Inflammatory macrophage treated with lipopolysaccharide for 1 hour (primary cell): ENCODE measurements around the gene LTBP3.

ENCODE experiments used
- DNase-seq, 2 donors: peaks; one replicate each; pipeline ENCODE4 v3.0.0-alpha.2; 2020 to 2022

Gene LTBP3

DNA sequence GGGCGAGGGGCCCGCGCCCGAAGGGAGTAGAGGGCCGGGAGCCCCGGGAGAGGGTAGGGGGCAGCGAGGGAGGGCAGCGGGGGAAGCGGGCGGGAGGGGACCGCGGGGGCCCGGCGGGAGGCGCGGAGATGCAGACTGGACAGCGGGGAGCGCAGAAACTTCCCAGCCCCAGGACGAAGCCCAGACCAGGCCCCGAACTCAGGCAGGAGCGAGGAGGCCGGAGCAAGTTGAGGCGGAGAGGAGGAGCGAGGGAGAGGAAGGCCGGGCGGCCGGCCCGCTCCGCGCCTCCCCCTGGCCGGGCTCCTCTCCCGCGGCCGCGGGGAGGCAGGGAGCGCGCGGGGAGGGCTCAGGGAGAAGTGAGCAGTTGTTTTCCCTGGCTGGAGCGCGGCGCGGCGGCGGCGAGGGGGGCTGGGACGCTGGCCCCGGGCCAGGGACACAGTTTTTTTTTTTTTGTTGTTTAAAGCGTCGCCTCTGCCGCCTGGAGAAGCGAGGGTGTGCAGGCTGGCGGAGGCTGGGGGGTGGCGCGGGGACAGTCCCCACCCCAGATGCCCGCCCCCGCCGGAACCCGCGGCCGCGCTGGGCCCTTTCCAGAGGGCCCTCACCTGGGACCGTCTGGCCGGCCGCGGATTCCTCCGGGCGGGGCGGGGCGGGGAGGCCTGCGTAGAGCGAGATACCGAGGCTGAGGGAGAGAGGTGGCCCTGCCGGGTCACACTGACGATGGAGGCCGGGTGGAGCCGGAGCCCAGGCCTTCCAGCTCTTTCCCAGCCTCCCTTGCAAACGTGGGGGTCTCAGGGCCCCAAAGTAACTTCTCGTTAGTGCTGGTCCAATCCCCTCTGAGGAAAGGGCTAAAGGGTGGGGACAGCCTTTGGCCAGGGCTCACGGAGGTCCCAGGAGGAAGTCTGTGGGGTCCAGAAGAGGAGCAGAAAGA, at the start of gene LTBP3:
TSS of gene LTBP3 (minus strand) at position 358 of the 928 bp plus-strand sequence. CDS start 400 bp downstream, outside the sequence.
- DNase-seq = peak in 1 of 2 donors; percentile 40

DNA sequence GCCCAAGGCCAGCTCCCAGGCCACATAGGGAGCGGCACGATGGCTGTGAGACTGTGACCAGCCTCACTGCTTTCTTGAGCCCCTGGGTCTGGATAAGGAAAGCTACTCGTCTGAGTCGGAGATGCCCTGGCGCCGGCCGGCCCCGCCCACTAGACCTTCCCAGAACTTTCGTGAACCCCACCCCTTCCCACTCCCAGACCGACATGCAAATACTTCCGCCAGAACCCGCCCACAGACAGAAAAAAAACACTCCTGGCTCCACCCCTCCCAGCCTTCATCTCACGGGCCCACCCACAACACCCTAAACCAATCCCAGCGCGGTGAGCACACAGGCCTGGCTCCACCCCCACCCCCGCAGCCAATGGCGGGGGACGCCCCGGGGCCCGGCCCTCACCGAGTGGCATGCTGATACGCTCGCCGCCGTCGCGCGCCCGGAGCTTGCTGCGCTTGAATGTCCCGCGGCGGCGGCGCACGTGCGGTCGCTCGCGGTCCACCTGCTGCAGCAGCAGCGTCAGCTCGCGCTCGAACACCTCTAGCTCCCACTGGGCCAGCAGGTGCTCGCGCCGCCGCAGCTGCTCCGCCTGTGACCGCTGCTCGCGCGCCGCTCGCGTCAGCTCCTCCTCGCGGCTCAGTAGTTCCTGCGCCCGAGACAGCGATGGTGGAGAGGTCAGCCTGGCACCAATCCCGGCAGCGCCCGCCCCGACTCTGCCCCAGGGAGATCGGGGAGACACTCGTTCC, 48.9 kb upstream of the LTBP3 start:
- peak; percentile 80 for DNase-seq

DNA sequence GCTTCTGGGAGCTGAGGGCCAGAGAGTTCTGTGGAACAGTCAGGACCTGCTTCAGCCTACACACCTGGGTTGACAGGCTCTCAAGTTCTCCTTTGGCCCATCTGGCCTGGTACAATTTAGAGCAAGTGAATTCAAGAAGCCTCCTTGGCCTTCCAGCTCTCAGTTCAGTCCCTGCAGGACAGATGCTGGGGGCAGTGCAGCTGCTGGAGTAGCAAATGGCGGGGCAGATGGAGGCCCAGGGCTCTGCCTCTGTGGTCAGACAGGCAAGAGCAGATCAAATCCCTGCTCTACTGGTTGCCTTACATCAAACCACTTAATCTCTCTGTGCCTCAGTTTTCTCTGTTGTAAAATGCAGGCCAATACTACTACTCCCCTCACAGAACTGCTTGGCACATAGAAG, 46.1 kb upstream of the LTBP3 start:
- DNase-seq = no peak

DNA sequence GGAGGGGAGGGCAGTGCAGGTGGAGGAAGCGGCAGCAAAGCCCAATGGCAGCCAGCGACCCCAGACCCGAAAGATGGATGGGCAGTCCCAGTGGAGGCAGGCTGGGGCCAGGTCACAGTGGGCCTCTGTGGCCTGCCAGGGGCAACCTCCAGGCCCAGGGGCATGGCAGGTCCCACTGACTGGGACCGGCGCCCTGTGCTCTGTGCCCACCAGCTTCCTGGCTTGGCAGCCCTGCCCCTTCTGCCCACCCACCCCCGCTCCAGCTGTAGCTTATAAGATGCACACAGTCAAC, 41.7 kb upstream of the LTBP3 start:
- DNase-seq = no peak

DNA sequence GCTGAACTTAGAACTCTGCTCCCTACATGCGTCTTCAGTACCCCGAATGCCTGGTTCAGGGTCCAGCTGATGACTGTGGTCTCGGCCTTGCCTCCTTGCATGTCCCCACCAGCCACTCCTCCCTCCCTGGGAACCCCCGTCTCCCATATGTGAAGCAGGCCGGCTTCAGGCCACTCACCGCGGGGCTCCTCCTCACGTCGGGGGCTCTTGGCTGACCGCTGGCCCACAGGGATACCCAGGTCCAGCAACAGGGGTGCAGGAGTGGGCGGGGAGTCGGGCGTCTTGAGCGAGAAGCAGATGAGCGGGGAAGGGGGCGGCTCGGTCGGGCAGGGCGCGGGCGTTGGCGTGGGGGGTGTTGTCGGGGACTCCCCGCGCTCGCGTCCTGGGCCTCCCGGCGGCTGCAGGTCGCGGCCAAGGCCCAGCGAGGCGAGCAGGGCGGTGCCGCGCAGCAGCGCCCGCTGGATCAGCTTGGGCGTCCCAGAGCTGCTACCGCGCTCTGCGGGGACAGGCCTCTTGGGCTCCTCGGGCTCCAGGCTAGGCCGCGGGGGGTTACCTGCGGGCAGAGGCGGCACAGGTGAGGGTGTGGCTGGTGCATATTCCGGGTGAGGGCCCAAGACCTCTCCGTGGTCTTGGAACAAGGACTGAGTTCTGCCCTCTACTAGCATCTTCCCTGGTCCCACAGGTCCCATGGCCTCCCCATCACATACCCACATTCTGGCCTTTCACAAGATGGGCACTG, 41.2 kb upstream of the LTBP3 start:
- DNase-seq = no peak

DNA sequence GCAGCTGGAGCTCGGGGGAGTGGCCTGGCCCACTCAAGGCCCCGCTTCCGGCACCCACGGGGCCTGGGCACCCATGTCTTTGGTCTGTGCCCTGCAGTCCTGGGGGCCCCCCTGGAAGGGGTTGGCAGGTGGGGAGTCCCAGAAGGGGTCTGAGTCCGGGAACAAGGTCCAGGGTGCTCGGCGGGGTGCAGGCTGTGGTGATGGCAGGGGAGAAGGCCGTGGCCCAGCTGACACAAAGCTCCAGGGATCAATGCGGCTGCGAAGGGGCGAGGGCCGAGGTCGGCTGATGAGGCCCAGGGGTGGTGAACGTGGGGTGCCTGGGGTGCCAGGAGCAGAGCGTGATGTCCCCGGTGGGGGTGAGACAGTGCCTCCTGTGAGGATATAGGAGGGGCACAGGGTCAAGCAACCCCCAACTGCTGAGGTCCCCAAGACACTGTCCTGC, 40.1 kb upstream of the LTBP3 start:
- DNase-seq = no peak

DNA sequence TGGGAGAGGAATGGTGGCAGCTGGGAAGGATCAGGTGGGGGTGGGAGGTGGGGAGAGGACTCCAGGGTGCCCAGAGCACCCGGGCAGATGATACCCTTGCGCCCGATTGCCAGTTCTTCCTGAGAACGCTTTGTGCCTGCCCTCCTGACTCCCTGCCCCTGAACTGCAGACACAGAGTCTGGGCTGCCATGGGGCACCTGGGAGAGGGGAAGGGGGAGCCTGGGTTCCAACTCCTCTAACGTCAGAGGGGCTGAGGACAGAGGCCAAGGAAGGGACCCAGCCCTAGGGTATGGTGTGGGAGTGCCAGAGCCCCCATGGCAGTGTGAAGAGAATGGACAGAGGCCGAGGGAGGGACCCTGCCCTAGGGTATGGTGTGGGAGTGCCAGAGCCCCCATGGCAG, 38.4 kb upstream of the LTBP3 start:
- no peak for DNase-seq

DNA sequence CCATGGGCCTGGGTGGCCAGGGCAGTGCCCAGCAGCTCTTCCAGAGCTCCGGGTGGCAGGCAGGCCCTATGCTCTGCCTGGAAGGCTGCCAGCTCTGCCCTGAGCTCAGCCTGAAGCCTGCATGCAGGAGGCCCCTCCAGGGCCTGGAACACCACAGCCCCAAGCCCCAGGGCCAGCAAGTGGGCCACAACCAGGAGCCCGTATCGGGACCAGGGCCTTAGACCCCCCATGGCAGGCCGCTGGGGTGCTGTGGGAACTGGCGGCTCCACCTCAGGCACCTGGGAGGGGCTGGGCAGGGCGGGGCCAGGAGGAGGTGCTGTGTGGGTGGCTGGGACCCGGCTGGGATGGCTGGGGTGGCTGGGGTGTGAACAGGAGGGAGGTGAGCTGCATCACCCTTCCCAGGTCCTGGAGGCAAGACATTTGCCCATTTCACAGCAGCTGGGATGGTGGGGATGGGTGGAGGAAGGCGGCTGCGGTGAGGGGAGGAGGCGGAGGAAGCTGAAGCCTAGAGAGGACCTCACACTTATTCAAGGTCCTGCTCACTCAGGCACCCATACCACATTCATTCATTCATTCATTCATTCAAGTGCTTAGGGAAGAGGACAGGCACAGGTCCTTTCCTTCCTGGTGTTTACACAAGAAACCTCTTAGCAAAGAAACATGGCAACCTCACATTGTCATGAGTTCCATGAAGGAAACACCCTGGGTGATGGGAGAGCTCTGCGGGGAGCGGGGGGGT, 37.6 kb upstream of the LTBP3 start, which contains the start of gene KCNK7:
TSS of gene KCNK7 (minus strand) at position 258 of the 739 bp plus-strand sequence. CDS start at position 230, 28 bp downstream.
- DNase-seq = no peak

DNA sequence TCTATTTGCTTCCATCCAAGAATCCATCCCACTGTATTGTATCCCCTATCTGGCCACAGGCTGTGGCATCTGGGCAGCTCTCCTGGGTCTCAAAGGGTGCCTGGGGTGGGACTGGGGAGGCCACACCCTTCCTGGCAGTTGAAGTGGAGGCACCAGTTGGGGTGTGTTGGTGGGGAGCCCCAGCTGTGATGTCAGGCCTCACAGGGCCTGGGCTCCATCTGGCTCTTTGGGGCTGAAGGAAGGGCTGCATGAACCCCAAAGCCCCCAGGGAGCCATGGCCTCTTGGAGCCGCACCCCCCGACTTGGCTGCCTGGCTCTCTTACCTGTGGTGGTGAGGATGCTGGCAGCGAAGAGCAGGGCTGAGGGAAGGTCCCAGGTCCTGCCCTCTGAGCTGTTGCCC, 37.0 kb upstream of the LTBP3 start:
- DNase-seq = no peak

DNA sequence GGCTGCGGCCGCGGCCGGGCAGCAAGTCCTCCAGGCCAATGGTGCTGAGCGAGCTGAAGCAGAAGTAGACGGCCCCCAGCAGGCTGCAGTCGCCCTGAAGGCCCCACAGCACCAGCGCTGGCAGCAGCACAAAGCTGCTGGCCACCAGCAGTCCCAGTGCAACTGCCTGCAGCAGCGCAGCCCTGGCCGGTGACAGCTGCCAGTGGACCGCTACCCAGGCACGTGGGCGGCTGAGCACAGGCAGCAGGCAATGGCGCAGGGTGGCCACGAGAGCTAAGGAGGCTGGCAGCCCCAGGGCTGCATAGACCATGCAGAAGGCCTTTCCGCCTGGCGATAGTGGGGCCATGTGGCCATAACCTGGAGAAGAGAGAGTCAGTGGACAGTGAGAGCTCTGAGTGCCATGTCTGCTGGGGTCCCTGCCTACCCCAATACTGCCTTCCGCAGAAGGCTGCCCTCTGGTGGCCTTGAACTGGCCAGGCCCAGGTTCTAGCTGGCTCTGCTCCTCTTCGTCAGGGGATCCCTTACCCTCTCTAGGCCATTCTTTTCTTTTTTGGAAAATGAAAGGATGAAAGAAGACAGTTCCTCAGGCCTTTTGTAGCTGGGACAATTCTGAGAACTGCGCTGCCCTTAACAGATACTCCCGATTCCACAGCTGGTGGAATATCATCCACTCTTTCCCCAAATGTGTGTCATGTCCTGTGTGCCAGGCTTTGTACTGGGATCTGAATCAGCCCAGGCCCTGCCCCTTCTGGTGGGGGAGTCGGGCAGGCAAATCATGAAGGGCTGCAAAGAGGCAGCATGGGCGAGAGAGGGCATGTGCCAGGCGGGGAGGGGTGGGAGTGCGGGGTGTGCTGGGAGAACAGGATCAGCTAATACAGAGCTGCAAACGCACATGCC, 35.6 kb upstream of the LTBP3 start:
- peak in 1 of 2 donors; percentile 44 for DNase-seq

DNA sequence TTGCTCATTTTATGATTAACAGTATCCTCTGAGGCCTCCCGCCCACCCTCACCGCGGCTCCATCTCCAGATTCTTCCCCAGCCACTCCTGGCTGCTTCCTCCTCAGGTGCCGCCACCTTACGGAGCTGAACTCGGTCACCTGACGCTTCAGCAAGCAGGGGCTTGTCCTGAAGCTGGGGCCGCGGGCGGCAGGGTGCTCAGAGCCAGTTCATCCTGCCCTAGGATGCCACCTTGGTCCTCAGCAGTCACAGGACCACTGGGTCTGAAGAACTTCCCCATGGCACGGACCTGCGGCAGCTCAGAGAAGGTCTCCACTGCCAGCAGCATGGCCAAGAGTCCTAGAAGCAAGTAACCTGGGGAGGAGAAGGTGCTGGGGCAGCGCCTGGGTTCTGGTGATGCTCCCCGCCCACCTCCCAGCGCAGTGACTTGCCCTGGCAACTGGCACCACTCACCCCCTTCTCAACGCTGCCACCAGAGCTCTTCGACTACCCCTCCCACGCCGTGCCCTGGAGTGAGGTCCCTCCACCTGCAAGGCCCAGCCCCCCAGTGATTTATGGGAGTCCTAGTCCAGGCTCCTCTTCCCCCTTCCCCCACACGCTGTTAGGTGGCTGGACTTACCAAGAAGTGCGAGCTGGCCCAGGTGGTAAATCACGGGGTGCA, 34.8 kb upstream of the LTBP3 start:
- no peak for DNase-seq

DNA sequence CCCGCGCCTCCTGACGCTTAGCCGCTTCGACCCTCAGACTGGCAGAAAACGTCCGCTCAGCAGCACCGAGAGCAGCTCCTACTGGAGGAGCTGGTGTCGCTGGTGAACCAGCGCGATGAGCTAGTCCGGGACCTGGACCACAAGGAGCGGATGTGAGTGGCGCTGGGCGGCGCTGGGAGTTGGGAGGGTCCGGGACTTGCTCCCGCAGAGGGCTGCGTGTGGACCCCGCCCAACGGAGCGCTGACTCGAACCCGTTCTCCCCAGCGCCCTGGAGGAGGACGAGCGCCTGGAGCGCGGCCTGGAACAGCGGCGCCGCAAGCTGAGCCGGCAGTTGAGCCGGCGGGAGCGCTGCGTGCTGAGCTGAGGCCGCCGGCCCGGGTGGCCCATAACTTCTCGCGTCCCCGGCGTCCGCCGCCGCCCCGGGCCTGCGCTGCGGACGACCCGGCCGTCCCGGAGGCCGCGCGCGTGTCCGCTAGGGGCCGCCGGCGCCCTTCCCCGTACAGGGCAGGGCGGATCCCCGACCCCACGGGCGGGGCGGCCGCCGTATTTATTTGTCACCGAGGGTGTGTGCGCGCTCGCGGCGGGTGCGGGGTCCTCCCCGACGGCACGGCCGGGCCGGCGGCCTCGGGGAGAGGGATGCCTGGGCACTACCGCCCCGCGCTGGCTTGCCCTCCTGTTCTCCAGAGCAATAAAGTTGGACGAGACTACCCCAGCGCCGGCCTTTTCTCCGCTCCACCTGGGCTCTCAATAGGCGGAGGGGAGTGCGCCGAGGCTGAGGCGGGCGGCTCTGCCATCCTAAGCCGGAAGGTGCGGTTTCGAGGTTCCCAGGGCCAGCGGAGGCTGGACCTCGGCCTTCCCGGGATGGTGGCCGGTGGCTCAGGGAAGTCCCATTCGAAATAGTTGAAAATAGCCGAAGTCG, 34.0 kb upstream of the LTBP3 start:
- DNase-seq = no peak

DNA sequence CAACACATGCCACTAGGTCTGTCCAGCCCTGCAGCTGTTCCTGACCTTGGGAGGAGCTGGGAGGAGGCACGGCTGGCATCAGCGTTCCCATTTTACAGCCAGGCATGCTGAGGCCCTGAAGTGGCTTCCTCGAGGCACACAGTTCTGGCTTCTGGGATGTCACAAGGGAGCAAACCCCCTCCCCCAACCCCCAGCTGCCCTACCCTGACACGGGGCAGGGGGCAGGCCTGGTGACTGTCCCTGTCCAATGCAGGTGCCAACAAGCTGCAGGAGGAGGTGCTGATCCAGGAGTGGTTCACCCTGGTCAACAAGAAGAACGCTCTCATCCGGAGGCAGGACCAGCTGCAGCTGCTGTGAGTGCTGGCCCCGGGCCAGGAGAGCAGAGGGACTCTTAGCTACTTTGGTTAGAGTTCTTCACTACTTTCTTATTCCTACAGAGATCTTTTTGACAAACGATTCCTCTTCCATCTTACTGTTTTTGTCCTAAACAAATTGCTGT, 32.1 kb upstream of the LTBP3 start:
- no peak for DNase-seq

DNA sequence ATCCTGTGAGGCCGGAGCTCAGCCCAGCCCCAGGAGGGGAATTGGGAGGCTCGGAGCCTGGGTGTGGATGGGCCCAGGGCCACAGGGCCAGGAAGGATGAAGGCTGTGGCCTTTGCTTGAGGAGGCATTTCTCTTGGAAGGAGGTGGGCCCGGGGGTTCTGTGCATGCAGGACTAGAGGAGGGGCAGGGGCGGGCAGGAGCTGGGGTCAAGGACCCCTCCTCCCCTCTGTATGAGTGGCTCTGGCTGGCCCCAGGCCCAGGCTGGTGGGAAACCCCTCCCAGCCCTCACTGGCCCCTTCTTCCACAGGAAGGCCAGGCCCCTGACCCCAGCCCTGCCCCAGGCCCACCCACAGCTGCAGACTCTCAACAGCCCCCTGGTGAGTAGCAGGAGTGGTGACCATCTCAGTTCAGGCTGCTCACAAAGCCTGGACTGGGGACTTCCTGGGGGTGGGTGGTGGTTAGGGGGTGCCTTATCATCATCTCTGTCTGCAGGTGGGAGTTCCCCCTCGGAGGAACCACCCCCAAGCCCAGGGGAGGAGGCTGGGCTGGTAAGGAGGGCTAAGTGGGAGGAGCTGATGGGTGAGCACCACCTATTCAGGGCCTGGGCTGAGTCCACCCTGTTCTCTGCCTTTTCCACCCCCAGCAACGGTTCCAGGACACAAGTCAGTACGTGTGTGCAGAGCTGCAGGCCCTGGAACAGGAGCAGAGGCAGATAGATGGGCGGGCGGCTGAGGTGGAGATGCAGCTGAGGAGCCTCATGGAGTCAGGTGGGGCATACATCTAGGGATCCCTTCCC, 31.5 kb upstream of the LTBP3 start:
- DNase-seq = no peak

DNA sequence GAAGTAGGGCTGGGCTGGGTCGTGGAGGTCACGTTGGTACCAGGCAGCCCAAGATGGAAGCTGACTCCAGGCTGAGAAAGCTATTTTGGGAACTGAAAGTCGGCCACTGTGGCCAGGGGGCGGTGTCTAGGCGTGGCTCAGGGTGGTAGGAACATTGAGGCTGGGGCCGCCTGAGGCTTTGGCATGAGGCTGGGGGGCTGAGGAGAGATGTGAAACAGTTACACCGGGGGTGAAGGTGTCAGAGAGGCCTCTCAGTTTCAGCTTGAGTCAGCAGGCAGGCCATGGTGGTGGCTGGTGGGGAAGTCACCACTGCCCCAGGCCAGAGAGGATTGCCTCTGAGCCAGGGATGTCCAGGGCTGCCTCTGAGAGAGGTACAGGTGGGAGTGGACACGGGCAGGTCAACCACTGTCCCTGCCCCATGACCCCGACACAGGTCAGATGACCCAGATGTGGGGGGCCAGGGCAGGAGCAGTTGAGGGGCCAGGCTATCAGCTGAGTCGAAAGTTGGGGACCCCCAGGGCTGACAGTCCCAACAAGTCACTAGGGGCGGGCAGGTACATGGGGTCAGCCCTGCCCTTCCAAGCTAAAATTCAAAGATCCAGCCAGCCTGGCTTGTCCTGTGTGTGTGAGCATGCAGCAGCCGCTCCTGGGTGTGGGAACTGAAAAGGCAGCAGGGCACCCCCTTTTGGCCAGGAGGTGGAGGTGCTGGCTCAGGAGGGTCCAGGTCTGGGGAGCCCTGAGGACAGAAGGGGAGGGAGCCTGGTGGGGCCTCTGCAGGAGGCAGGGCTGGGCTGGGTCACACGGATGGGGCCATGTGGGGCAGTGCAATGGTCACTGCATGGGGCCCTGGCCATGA, 30.3 kb upstream of the LTBP3 start:
- DNase-seq = peak; percentile 64 to 74

DNA sequence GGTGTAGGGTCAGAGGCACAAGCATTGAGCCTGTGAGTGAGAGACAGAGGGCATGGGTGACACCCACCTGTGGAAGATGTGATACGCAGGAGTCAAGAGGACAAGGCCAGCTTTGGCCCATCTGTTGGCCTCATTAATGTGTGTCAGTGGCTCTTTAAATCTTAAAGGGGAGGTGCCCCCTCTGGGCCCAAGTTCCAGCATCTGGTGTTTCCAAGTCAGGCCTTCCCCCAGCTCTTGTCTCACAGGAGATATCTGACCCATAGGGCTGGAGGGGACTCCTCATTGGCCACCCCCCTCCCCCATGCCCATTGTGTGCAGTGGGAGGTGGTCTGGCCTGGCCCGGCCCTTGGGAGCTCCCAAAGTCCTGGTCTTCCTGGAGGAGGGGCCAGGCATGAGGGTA, 28.5 kb upstream of the LTBP3 start:
- peak in 1 of 2 donors; percentile 65 for DNase-seq

DNA sequence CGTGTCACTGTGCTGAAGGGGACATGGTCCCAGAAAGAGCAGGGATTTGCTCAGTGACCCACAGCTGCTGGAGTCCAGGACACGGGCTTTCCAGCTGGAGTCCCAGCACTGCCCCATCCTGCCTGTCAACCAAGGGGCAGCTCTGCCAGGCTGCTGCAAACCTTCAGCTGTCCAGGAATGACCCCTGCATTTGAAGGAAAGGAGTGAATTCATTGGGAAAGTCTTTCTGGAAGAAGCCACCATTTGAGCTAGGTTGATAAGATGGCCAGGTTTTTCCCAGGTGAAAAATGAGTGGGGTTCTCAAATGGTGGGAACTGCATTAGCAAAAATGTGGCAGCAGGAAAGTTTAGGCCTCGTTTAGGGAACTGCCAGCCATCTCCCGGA, 28.1 kb upstream of the LTBP3 start:
- DNase-seq = no peak
